Measurements from ENCODE around the gene YIF1A.
"Not testable (repeated sequence)": the region's sequence is repeated elsewhere in the genome, so short reads cannot be mapped to it uniquely, and the experiment has no call there.

The YIF1A gene

DNA sequence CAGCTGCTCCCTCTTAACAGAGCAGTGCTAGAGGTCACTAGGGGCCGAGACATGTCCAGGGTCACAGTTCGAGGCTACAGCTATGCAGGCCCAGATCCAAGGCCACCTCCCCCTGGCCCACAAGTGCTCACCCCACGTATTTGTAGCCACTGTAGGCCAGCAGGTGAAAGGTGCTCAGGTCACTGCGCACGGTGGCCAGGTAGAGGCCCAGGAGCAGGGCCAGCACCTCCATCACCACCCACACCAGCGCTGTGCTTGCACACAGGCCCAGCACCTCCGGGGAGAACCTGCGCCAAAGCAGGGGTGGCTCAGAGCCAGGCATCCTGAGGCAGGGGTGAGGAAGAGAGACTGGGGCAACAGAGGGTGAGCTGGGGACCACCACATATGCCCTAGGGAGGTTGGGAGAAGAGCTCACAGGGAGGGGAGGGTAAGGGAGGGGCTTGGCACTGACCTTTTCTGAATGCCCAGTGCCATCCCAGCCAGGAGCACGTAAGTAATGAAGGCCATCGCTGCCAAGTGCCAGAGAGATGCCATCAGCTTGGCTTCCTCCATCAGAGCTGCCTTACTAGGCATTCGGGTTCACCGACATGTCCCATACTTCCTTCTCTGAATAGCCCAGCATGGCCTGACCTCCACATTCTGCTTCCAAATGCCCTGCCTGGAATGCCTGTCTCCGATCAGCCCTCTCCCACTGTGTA, 3.5 kb downstream of the YIF1A start:
- no peak for DNase-seq

DNA sequence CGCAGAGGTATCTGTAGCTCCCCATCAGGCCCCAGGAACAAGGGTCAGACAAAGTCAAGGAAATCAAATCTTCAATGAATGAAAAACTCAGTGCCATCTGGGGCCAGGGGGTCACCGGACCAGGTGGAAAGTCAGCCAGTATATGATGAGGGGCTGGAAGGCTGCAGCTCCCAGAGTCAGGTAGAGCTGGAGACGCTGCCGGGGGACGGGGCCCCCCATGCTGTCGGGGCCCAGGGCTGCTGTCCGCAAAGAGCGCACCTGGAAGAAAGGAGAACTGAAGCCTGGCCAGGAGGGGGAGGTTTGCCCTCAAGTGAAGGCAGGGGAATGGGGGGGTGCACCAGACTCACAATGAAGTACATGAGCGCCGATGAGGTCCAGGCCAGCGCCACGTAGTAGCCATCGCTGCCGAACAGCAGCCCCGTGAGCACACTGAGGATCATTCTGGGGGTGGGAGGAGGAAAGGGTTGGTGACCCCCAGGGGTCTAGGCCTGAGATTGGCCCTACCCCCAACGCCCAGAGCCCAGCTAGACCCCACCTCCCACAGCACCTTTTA, 4.3 kb downstream of the YIF1A start:
- no peak for DNase-seq

DNA sequence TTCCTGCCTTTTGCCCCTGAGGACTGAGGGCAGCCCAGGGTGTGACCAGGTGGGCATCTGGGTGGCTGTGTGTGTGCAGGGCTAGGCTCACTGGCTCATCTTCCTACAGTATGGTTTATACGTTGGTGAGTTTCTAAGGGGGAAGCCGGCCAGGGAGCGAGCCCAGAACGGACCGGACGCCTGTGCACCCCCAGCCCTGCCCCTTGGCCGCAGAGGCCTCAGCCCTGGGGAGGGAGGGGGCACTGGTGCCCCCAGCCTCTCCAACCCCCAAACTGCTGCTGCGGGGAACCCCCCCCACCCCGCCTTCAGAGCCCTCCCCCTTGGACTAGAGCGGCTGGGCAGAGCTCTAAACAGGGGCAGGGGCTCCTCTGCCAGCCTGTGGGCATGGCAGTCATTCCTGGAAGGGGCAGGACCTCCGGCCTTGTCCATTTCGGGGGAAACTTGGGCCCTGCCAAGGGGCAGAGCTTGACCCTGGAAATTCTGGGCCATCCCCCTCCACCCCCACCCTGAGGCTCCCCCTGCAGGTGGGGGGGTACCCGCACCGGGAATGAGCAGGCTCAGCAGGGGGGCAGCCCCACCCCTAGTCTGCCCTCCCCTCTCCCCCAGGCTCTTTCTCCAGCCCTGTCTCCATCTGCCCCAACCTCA, 5.4 kb downstream of the YIF1A start:
- no peak for DNase-seq

DNA sequence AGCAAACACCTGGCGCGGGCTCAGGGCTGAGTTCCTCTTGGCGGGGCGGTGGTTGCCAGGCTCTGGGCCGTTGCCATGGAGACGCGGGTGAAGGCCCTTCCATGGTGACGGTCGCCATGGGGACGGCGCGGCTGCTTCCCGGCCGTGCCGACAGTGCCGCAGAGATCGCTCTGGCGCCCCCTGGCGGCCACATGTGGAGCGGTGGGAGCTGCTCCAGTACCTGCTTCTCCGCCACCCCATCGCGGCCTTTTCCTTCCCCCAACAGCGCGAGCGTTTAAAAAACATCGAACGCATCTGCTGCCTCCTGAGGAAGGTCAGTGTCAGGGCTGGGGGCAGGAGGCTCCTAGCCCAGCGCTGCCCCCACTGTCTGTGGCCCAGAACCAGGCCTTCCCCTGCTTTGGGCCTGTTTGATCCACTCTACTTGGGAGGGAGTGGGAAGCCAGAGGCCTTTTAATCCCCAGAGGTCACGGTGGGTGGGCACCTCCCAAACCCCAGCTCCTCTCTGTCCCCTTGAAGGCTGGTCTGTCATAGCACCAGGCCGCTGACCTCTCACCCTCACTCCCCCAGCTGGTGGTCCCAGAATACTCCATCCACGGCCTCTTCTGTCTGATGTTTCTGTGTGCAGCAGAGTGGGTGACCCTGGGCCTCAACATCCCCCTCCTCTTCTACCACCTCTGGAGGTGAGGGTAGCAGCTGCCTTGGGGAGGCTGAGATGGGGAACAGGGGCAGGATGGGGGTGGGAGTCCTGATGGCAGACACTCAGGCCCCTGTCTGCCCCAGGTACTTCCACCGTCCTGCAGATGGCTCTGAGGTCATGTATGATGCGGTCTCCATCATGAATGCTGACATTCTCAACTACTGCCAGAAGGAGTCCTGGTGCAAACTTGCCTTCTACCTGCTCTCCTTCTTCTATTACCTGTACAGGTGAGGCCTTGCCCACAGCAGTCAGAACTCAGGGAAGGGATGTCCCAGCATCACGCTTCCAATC, 6.2 kb downstream of the YIF1A start:
- DNase-seq, result peak; percentile 98

DNA sequence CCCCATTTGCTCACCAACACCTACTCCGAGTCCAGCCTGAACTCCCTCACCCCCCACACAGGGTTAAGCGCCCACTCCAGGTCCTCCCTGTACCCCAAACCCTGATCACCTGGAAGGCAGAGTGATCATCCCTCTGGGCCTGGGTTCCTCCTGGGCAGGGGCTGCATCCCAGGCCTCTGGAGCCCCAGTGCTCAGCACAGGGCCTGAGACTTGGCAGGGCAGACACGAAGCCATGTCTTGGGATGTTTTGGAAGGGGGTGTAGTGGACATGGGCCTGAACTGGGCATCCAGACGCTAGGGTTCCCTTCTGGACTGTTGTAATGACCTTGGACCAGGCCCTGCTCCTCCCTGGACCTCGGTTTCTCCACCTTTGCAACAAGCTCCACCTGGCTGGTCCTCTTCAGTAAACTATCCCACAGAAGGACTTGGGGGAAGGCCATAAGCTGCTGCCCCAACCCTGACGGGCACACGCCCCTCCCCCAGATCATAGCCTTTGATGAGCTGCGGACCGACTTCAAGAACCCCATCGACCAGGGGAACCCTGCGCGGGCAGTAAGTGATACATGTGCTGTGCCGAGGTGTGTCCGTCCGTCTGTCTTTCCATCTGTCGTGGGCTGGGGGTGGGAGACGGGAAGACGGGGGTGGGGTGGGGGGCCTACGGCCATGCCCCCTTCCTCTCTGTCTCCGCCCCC, 7.0 kb downstream of the YIF1A start:
- DNase-seq, result no peak

DNA sequence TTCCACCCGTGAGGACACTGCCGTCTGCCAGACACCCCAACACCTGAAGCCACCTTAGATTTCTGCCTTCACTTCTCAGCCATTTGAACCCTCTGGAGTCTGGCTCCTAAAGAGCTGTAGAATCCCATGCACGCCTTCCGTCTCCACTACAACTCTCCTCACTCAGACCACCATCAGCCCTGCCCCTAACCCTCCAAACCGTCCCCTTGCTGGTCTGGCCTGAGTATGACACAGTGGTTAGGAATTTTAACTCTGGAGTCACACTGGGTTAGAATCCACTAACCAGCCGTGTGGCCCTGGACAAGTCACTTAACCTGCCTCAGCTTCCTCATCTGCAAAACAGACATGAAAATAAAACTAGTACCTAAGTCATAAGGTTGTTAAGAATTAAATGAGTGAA, 7.9 kb downstream of the YIF1A start:
- DNase-seq, result no peak

DNA sequence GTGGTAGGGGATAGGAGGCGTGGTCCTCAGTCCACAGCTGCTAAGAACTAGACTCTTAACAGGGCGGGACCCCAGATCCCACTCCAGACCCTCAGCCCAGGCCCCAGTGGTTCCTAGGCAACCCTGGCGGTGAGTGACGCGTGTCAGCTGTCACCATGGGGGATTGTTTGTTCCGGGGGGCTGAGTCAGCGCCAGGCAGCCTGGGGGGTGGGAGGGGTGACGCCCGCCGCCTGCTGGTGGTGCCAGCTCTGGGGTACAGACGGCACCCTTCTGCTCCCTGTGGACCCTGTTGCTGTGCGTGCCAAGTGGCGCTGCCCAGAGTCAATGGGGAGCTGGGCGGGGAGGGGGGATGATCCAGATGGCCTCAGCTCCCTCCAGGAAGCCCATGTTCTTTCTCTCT, 8.5 kb downstream of the YIF1A start:
- no peak for DNase-seq

DNA sequence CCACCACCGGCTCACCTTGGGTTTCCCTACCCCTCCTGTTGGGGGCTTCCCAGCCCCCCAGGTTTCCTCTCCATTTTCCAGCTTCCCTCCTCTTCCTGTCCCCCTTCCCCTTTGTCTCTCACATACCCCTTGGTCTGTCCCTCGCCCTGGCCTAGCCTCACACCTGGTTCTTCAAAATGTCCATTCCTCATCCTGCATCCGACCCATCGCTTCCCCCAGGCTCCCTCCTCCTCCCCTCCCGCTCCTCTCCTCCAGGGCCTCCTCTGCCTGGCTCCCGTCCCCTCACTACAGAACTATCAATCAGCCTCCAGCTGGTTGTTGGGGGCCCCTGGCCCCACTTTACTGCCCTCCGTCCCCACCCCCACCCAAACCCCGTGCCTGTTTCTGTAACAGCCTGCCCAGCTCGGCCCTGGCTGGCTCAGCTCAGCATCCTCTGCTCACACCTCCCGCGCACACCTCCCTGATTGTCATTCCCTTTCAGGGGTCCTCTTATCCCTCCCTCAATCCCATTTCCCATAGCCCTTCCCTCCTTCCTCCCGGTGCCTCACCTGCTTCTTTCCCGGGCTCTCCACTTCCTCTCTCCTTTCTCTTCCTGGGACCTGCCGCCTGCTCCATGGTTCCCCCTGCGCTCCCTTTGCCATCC, 9.7 kb downstream of the YIF1A start:
- DNase-seq, result no peak

DNA sequence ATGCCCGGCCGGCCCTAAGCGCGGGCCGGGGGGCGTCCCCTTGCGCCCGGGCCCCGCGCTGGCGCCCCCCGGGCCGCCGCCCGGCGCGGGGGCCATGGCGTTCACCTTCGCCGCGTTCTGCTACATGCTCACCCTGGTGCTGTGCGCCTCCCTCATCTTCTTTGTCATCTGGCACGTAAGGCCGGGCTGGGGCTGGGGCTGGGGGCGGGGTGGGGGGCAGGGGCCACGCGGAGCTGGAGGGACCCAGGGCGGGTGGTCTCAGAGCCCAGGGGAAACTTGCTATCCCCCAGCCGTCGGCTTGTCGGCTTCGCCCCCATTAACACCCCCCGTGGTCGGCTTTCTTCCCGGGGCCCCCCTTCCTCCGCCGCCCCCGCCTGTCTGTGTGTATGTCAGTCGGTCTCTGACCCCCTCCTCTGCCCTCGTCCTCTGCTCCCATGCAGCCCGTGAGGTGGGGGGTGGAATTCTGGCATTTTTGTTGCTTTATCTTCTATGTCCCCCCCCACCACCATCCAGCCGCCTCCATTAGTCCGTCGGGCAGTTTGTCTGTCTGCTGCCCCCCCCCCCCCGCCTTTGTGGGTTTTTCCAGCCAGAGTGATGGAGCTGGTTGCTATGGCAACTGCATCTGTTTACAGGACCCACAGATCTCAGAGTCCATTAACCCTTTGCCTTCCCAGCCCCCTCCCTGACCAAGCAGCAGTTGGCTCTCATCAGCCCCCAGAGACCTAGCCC, 10.4 kb downstream of the YIF1A start:
- DNase-seq, result peak; percentile 73

DNA sequence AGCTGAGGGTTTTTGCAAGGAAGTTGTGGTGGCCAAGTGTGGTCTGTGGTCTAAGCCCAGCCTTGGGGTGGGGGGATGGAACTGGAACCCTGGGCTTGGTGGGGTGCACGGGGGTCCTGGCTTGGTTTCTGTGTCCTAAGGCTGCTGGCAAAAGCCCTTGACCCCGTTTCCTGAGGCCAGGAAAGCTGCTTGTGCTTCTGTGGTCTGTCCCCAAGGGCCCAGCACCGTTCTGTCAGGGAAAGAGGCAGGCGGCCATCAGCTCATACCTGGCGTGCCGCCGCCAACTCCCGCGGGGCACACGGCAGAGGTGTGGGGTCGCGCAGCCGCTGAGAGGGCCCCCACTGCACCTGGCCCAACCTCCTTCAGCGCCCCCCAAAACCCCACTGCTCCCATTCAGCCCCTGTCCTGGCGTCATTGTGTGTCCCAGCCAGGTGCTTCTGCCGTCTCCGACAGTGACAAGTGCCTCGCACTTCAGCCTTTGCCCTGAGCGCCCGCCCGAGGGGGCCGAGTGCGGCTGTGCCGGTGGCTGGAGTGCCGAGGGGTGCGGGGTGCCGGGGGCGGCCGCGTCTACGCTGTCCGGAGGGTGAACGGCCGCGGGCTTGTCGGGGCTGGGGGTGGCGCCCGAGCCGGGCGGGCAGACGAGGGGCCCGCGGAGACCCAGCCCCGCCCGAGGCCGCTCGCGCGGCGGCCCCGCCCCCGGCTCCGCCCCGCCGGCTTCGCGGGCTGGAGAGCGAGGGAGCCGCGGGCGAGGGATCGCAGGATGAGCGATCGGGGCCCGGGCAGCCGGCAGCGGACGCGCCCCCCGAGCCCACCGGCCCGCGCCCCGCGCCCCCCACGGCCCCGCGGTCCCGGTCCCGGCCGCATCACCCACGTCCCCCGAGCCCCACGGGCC, 11.2 kb downstream of the YIF1A start, which contains the start of gene CNIH2:
Gene CNIH2, plus strand, starts transcription at position 705 of the 892 bp plus-strand sequence. CDS start 282 bp downstream, outside the sequence.
- DNase-seq, result no peak

DNA sequence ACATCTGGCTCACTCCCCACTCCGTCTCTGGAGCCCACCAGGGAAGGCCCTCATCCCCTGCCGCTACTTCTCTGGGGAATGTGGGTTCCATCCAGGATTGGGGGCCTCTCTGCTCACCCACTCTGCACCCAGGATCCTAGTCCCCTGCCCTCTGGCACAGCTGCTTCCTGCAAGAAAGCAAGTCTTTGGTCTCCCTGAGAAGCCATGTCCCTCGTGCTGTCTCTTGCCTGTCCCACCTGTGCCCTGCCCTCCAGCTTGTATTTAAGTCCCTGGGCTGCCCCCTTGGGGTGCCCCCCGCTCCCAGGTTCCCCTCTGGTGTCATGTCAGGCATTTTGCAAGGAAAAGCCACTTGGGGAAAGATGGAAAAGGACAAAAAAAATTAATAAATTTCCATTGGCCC, 11.9 kb downstream of the YIF1A start:
- DNase-seq, result not testable (repeated sequence)

DNA sequence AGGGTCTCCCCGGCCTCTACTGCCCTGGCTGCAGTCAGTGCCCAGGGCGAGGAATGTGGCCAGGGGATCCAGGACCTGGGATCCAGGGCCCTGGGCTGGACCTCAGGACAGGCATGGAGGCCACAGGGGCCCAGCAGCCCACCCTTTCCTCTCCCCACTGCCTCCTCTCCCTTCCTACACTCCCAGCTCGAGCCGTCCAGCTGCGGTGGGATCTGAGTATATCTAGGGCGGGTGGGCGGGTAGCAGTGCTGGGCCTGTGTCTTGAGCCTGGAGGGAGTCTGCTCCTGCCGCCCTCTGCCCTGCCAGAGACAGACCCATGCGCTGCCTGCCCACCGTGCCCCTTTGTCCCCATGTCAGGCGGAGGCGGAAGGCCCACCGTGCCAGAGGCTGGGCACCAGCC, 12.3 kb downstream of the YIF1A start:
- DNase-seq, result not testable (repeated sequence)

DNA sequence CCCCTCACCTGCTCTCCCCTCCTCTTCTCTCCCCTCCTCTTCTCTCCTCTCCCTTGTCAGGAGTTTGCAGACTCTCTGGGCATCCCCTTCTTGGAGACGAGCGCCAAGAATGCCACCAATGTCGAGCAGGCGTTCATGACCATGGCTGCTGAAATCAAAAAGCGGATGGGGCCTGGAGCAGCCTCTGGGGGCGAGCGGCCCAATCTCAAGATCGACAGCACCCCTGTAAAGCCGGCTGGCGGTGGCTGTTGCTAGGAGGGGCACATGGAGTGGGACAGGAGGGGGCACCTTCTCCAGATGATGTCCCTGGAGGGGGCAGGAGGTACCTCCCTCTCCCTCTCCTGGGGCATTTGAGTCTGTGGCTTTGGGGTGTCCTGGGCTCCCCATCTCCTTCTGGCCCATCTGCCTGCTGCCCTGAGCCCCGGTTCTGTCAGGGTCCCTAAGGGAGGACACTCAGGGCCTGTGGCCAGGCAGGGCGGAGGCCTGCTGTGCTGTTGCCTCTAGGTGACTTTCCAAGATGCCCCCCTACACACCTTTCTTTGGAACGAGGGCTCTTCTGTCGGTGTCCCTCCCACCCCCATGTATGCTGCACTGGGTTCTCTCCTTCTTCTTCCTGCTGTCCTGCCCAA, 12.8 kb downstream of the YIF1A start:
- no peak for DNase-seq

DNA sequence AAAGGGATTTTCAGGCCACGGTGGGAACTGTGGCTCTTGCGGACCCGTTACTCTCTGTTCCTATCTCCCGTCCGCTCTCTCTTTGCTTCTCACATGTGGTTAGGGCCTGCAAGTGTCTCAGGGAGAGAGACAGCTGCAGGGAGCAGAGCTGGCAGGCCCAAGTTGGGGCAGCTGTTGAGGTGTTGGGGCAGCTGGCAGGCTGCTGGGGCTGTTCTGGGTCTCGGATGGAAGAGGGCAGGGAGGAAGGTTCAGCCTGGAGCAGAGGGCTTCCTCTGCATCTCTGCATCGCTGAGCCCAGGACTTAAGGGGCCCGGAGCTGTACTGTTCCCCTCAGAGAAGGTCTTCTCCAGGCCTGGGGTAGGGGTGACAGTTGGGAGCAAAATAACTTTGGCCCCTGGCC, 13.5 kb downstream of the YIF1A start:
- no peak for DNase-seq

DNA sequence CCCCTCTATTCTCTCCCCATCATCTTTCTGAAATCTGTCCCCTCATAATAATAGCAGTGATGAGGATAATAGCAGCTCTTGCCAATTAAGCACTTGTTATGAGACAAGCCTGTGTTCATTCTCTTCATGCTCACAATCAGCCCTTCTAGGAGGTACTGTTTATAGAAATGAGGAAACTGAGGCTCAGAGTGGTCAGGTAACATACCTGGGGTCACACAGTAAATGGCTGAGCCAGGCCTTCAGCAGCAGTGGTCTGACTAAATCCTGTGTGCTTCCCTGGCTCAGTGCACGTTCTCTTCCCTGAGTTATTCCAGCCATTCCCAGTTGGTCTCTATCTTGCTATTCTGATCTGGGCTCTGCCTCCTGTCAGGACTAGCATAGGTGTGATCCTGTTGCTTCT, 14.7 kb downstream of the YIF1A start:
- no peak for DNase-seq

DNA sequence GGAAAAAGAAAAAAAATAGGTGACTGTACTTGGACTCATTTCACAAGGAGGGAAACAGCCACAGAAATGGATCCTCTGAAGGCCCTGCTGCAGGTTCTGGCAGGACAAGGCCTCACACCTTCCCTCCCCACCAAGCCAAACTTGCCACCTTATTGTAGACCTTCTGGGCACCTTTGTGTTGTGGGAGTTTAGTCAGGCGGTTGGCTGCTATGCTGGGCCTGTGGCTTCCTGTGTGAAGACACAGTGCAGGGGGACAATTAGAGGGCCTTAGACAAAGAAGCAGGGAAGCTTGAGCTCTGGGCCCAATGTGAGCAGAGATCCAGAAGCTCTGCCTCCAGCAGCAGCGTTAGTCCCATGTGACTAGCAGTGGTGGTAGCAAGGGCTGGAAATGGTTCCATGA, 16.3 kb downstream of the YIF1A start:
- DNase-seq, result peak; percentile 51

DNA sequence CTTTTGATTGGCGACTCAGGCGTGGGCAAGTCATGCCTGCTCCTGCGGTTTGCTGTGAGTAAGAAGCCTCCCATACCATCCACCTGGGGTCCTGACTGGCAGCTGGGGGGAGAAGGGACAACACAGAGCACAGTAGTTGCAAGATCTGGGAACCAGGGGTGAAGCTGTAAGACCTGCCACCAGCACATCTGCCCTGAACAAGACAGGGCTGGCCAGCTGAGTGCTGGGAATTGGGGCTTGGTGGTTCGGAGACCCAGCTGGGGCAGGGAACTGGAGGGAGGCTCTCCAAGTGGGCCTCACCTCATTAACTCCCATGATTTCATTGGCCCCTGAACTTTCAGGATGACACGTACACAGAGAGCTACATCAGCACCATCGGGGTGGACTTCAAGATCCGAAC, 17.1 kb downstream of the YIF1A start:
- no peak for DNase-seq

DNA sequence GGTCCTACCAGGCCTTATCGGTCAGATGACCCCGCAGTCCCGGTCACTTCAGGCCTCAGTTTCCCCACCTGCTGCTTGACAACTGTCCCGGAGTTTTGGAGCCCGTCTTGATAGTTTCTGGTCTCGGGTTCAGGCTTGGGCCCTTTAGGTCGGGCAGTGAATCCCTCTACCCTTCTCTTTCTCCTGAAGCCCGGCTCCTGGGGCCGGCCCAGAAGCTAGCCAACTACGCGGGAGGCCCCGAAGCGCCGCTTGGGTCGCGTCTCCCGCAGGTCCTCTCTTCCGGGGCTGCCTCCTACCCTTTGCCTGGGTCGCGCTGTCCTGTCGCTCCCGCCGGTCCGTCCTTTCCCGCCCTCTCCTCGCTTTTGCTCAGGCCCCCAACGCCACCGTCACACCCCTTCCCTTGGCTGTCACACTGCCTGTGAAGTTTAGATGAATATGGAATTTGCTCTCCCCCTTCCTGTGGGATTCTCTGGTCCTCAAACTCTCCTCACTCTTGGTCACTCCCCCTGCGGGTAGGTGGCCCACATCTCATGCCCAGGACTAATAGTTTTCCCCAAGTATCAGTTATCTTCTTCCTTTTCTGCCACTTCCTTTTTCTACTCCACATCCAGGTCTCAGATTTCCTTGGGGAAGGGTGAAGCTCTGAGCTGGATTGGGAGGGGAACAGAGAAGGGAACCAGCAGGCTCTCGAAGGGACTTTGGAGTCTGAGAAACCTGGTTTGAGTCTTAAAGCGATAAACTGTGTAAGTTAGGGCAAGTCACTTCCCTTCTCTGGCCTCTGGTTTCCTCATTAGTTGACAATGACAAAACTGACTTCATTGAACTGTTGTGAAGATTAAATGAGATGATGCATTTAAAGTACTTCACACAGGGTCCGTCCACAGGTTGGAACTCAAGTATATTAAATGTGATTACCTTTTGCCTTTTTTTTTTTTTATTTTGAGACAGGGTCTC, 19.7 kb downstream of the YIF1A start:
- peak; percentile 27 for DNase-seq
